Measurements from ENCODE around the gene KLHL7.

DNA sequence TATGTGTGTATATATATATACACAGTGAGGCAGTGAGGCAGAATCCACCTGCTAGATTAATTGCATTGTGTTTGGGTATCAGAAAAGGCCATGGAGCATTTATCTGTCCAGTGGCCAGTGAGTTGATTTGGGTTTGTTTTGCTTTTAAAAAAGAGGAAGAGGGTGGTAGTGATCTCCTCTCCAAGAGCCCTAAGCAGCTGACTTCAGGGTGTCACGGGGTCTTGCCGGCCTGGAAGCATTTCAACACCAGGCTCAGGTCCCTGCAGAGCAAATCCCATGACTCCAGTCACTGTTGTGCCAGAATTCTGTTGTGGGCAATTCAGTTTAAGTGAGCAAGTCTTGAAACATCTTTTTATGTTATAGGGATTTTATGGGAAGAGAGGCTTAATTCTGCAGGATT is 110.4 kb downstream of the KLHL7 start:
- TF ChIP-seq, protein P1, sequence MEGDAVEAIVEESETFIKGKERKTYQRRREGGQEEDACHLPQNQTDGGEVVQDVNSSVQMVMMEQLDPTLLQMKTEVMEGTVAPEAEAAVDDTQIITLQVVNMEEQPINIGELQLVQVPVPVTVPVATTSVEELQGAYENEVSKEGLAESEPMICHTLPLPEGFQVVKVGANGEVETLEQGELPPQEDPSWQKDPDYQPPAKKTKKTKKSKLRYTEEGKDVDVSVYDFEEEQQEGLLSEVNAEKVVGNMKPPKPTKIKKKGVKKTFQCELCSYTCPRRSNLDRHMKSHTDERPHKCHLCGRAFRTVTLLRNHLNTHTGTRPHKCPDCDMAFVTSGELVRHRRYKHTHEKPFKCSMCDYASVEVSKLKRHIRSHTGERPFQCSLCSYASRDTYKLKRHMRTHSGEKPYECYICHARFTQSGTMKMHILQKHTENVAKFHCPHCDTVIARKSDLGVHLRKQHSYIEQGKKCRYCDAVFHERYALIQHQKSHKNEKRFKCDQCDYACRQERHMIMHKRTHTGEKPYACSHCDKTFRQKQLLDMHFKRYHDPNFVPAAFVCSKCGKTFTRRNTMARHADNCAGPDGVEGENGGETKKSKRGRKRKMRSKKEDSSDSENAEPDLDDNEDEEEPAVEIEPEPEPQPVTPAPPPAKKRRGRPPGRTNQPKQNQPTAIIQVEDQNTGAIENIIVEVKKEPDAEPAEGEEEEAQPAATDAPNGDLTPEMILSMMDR (IDR thresholded peaks at IDR 0.05; ENCODE audit: insufficient read depth, low read depth, low read length): no peak
- no peak for TF ChIP-seq EZH2 (IDR thresholded peaks at IDR 0.05; ENCODE audit: insufficient read depth, low read length)

Measured in astrocyte (in vitro differentiated cells and primary cell).